Endometrium (tissue), 2 donors: Measurements from ENCODE around the gene HOXA10.

ENCODE experiments used
- FAIRE-seq: peaks from 2 replicates; lab custom pipeline; 2012; peaks lifted over from hg19 to GRCh38; lab: Jason Lieb, UNC
- donor health status: control.
- donor health status: control.

HOXA10 gene

DNA sequence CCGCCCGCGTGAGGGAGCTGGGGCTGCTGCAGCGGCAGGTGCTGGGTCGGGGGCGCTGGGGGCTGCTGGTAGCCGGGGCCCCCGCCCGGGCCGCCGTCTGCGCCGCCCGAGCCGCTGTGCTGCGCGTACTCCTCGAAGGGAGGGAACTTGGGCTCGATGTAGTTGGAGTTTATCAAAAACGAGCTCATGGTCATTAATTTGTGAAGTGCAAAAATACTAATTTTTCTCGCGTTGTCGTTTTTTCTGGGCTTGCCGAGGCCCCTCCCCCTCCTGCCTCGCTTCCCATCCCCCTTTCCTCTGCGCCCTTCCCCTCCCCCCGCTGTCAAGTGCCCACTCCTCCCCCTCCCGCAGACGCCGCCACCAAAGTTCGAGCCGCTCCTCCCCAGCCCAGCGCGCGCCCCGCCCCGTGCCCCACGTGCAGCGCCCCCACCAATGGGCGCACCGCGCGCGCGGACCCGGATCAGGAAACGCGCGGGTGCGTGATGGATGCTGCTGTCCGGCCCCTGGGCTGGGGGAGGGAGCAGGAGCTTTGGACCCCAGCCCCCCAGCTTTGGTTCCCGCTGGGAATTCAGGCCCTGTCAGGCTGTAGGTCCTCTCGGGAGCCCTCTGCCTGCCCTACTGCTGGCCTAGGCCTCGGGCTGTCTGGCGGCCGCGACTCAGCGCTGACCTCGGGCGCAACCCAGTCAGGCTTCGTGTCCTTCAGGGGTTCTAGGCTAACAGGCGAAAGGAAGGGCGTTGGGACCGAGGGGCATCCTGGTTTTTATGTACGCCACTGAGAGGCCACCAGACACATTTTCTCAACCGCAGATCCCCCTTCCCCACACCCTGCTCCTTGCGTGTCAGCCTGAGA, 43.4 kb downstream of the HOXA10 start, which contains the start of gene HOXA4:
TSS of gene HOXA4 (minus strand) at position 218 of the 850 bp plus-strand sequence. CDS start at position 194, 24 bp downstream.
- FAIRE-seq = no peak

DNA sequence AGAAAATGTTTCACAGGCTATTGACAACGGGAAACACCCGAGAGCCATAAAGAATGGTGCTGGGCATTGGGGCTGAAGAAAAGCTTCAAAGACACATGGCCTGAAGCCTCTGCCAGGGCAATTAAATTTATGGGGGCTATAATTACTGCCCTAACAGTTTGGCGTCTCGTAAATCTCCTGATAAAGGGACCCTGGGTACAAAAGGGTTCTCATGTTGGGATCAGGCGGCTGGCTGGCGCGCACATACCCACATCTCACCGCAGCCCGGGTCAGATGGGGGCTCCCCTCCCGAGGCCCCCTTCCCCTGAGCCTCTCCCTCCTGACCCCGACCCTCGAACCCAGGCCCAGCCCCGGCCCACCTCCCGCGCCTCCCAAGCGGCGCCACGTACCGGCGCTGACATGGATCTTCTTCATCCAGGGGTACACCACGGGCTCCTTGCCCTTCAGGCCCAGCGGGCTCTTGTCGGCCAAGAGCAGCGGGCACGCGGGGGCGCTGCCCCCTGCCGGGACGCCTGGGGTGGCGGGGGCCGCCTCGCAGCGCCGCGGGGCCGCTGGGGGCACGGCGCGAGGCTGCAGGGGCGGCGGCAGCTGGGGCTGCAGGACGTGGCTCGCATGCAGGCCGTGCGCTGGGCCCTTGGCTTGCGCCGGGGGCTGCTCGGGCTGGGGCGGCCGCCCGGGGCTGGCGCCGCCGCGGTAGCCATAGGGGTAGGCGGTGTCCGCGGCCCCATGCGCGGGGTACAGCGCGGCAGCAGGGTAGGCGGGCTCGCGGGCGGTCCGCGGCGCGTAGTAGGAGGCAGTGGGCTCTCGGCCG, 44.2 kb downstream of the HOXA10 start:
- FAIRE-seq = no peak

DNA sequence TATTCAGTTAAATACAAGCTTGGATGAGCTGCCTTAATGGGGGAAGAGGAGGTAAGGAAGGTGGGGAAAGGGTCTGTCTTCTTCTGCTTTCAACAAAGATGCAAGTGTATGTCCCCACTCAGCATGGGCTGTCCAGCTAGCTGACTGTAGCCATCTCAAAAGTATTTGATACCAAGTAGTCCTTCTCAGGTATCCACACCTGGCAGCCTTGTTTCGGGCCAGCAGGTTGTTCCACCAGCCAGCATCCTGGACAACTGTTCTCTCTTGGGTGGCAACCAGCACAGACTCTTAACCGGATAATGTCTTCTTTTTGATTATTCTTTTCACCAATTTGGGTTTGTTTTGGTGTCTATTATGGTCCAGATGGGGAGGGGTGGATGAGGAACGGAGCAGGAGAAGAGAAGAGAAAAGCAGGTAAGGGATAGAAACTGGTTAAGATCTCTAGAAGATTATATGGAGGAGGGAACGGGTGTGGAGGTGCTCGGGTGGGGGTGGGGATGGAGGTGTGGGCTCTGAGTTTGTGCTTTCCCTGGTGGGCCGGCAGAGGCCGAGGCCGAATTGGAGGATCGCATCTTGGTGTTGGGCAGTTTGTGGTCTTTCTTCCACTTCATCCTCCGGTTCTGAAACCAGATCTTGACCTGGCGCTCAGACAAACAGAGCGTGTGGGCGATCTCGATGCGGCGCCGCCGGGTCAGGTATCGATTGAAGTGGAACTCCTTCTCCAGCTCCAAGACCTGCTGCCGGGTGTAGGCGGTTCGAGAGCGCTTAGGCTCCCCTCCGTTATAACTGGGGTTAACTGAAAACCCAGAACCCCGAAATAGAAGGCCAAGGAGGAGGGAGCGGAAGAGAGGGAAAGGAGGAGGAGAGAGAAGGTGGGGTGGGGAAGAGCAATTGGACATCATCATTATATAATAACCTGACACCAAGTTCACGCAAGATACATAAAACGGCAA, 45.1 kb downstream of the HOXA10 start:
- no peak for FAIRE-seq

DNA sequence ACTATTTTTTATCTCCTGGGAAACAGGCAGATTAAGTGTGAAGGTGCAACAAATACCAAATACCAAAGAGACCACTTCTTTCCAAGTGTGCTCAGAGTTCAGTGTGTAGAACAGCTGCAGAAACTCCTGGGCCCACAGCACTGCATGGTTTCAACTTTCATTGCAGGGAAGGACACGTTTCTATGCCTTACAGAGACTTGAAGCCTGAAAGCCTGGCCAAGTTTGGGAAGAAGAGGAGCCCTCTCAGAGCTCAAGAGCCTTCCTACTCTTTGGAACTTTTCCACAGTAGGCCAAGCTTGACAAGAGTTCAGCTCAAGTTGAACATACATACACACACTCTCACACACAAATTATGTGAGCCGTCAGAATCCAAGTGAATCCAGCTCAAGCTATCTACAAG, 46.1 kb downstream of the HOXA10 start:
- no peak for FAIRE-seq

DNA sequence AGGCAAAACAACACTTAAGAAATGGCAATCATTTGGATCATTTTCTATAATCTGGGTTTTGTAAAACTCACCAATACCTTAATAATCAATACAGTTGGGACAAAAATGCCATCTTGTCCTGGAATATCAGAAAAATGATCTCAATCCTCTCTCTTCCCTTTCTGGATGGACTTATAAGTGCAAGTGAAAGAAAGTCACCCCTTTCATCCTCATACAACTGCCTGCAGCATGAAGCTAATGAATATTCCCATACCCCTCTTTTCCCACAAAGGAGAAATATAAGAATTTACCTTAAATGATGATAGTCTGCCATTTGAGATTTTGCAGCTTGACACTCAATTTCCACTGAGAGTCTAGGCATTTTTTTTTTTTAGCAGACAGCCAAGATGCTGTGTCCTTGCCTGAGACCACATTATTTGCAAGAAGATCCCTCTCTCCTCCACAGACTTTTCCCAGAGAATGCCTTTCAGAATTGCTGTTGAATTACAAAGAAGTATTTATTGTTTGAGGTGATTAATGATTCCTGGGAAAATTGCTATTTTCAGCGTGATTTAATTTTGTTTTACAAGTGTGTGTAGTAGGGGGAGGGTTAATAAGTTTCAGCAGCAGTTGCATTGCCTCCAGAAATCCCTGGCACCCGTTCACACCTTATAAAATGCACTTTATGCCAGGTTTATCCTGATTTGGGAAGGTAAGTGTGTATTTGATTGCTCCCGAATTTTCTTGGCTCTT, 47.4 kb downstream of the HOXA10 start:
- FAIRE-seq = no peak

DNA sequence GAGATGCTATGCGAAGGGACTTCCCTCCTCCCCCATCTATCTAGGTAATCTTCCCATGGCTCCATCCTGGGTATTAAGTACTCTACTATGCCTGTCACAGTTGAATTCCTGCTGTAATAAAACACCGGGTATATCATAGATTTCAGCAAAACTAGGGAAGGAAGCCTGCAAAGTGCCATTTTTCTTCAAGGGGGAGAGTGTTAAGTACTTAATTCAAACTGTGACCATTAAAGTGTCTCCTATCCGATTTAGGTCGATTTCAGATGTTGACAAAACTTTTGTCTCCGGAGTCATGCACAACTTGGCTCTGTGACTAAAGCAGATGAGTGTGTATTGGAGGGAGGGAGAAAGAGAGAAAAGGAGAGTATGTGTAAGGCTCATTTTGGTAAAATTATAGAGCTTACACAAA, 48.1 kb downstream of the HOXA10 start:
- no peak for FAIRE-seq

DNA sequence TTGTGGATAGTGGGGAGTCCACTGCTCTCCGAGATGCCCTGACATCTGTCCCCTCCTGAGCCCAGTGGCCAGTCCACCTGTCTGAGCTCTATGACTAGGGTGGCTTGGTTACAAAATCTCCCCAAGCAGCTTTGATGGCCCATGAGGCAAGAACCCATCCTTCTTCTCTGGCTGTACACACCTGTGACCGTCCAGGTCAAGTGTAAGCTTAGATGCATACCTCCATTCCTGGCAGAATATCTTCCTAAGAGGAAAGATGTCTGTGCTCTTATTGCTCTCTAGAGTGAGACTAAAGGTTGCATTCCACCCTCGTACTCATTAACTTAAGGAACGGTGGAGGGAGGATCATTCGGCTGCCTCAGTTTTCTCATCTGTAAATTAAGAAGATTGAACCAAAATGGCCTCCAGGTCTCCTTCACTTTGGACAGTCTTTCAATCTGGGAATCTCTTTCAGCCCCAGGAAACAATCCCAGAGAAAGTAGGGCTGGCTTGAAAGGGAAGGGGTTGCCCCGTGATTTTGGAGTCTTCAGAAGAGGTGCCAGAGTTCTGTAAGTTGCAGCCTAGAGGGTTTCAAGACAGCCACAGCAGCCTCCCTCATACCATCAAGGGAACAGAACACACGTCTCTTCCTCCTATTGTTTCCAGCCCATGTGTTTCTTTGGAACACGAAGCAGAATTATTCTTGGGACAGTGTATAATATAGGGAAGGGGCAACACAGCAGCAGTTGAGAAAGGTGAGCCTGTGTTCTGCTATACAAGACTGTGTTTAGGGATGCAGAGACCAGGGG, 49.0 kb downstream of the HOXA10 start:
- no peak for FAIRE-seq

DNA sequence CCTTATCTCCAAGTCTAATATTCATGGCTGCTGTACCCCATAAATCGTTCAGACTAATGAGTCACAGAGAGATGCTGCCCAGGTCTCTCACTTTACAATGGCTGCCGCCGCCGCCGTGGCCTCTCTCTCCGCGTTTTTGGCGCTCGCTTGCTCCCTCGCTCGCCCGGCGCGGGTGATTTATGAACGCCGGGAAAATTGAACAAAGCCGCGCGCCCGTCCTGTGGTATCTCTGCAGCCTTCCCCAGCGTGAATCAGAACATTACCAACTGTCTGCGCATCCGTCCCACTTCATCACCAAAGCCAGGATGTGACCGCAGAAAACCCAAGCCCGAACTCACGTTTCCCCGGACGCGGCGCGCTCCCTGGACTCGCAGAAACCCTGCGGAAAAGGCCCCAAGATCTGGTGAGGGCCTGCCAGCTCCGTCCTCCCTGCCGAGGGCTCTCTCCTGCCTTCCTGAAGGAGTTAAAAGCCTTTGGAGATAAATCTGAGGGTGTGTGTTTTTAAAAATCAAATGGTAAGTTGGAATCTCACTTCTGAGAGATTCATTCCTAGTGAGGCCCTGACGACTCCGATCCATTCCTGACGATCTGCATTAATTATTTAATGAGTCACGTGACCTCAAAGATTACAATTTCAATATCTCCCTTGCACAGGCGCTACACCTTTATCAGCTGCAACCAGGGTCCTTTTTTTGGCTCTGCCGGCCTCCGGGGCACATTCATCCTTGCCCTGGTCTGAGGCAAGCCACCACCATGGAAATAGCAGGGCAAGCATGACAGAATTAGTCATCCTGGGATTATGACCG, 49.8 kb downstream of the HOXA10 start:
- FAIRE-seq = no peak

DNA sequence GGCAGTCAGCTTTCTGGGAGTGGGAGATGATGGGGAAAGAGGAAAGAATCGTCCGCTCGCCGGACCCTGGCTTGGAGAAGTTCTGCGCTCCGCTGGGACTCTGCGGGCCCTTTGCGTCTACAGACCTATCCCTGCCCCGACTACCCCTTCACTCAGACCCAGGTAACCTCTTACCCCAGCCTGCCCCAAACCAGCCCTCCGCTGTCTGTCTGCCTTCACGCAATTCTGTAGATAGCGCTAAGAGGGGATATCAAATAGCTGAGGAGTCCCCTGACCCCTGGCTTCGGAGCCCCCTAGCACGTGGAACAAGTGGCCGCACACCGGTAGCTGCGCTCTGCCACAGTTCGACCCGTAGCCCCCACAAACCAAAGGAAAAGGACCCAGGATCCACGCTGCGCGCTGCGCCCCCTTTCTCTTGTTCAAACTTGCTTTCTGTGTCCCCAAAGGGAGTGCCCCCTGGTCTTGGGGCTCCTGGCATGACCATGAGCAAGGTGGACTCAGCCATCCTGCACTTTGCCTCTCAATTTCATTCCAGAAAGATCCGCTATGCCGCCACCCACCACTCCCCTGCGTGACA, 50.6 kb downstream of the HOXA10 start:
- no peak for FAIRE-seq

DNA sequence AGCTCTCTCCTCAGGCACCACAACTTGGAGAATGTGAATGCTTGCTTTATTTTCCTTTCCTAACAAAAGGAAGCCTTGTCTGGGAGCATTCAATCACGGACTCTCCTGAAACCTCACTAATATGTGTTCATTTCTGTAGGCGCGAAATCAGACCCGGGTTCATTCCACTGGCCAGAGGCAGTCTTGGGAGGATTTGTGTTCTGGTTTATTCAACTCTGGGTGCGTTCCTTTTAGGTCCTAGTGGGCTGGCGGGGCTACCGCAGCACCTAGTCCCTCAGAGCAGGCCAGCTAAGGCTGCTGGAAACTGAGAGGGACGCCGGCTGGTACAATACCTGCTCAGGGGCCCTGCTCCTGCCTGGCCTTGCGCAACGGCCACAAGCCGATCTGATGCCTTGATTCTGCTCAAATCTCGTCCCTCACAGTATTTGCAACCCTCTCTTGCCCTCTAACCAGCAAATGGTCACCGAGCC, 51.1 kb downstream of the HOXA10 start:
- no peak for FAIRE-seq

DNA sequence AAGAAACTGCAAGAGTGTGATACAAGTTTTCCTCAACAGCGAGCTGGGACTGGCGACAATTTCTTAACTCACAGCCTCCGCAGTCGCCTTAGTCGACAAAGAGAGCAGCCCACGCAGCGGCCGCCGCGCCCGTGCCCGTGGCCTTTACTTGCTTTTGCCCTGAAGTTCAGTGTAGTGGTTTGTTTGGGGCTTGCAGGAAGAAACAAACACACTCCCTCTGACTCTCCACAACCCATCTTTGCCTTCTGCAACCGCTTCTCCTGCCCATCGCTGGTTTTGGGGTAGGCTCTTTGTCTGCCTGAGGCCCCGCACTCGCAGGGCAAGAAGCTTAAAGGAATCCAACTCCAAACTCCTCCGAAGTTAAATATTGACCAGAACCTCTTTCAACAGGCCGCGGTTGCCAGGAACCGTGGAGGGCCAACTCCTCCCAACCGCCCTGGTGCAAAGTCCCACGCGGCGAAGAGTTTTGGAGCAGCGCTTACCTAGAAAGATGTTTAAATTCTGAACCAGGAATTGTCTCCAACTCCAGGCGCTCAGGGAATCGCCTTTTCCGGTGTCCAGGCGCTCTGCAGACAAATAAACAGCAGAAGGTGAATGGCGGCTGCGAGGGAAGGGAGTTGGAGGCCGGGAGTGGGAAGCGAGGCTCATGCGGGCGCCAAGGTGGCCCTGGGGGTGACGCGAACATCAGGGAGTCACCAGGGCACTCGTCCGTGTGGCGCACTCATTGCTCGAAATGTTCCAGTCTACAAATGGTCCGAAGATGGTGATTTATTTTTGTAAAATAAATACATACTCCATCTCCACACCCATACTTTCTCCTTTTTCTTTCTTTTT, 51.8 kb downstream of the HOXA10 start:
- FAIRE-seq = no peak

DNA sequence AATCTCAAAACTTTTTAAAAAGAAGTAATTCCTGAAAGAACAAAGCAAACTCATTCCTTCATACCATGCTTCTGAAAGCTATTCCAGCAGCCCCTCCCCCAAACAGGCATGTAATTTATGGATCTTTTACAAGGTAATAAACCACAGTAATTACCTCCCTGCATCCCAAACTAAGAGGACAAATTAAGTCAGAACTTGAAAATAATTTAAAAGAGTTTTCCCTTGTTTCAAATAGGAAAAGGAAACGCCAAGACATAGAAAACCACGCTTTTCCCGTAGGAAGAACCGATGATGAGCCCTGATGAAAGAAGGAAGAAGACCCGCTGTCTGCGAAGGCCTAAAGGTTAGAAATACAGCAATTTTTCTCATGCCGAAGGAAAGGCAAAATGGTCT, 52.4 kb downstream of the HOXA10 start:
- FAIRE-seq = no peak
